Bone marrow (tissue), 2 donors: ENCODE results near the gene SMPDL3B.

Experiments
- DNase-seq, 2 donors: peaks; one replicate each; lab custom pipeline; 2025; lab: John Stamatoyannopoulos, UW

SMPDL3B gene

DNA sequence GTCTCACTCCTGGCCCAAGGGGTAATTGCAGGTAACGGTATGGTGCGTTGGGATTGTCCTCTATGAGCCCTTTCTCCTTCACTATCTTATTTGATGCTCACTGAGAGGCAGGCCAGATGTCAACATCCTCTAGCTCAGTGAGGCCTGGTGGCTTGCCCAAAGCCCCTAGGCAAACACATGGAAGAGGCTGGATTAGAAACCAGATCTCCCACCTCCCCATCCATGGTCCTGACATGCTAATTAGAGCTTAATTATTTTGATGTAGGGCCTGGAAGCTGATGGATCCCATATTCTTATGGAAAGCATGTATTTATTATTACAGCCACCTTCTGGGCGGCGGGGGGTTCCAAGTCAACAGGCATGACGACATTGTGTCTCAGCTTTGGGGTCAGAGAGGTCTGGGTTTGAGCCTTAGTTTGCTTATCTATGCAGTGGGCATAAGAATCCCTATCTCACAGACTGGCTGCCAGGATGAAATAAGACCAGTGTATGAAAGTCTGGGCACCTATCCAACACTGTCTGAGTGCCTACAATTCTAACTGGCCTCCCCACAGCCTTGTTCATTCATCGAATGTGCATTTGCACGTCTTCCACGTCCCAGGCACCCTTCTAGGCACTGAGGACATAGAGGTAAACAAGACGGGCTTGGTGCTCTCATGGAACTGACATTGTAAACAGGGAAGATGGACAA, 6.2 kb downstream of the SMPDL3B start:
- DNase-seq, result no peak

DNA sequence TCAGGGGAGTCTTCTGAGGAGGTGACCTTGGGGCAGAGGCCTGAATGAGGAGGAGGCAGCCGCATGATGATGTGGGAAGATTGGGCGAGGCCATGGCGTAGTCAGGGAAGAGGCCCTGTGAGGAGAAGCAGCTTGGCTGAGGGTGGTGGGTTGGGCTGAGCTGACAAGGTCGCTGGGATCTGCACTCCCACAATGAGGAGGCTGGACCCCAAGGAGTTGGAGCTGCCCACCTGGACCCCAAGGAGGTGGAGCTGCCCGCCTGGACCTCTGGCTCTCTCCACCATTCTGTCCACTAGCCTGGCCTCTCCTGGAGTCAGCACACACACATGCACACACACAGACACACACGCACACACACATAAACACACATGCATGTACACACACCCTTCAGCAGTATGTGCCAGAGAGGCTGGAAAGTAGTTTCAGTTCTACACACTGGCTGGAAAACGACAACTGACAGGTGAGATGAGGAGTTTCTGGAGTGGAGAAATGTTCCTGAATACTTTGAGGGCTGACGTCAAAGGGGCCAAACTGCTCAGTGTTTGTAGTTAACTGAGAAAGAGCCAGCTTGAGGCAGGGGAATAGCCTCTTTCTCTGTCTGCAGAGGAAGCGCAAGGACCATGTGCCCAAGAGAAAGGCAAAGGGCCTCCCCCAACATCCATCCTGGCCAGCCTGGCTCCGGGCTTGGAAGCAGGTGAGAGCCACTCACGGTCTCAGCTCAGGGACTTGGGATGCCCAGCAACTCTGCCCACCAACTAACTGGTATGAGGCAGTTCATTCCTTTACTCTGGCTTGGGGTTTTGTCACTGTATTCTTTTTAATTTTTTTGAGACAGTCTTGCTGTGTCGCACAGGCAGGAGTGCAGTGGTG, 7.1 kb downstream of the SMPDL3B start:
- no peak for DNase-seq

DNA sequence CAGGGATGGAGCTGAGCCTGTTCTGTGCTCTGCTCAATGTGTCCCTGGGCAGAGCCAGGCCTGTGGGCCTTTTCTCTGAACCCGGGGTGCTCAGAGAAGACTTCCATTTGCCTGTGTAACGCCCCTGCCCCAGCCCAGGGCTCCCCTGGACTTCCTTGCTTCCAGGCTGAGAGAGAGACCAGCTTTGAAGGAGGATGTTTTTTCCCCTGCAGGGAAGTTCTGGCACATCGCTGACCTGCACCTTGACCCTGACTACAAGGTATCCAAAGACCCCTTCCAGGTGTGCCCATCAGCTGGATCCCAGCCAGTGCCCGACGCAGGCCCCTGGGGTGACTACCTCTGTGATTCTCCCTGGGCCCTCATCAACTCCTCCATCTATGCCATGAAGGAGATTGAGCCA, 10.2 kb downstream of the SMPDL3B start:
- DNase-seq, result no peak

DNA sequence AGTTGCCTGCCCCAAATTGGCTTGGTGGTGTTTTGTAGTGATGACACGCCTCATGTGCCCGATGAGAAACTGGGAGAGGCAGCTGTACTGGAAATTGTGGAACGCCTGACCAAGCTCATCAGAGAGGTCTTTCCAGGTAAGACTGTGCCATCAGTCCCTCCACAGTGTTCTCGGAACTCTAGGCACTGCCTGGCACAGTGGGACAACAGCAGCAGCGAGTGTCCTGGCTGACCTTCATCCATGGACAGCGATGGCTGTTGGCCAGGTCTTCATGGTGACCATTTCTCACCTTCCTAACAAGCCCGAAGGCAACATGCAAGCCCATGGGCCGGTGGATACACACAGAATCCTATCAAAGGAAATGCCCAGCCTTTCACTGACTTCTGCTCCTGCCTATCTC, 14.2 kb downstream of the SMPDL3B start:
- DNase-seq, result no peak

DNA sequence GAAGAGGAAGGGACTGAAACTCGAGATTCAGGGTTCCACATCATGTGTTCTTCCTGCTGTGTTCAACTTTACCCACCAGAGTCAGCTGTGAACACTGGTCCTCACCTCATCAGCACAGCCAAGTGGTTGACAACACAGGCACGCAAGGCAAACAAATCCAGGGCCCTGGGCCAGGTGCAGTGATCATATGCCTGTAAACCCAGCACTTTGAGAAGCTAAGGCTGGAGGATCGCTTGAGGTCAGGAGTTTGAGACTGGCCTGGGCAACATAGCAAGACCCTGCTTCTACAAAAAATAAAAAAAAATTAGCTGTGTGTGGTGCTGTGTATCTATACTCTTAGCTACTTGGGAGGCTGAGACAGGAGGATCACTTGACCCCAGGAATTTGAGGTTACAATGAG, 16.6 kb downstream of the SMPDL3B start:
- DNase-seq, result no peak

DNA sequence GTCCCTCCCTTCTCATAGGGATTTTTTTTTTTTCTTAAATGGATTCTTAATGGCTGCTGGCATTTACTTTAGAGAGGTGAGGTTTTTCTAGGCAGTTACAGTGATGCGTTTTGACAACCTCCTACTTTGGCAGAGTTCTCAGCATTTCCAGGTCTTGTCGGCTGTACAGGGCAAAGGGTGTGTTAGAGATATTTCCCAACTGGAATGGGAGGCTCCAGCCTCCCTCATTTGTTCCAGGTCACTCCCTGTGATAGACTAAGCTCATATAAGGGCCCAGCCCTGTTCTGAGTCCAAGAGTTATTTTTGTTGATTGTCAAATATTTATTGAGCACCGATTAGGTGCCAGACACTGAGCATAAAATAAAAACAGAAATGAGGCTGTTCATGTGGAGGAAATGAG, 17.3 kb downstream of the SMPDL3B start:
- no peak for DNase-seq

GRCh38 chr1:27954186-27954585, 19.4 kb downstream of the SMPDL3B start:
- no peak for DNase-seq

- DNase-seq, result no peak
Observed at GRCh38 chr1:27955076-27955475, 20.3 kb downstream of the SMPDL3B start.

- no peak for DNase-seq
Observed at GRCh38 chr1:27956761-27957160, 22.0 kb downstream of the SMPDL3B start.

GRCh38 chr1:27957655-27958054, 22.9 kb downstream of the SMPDL3B start:
- no peak for DNase-seq

- no peak for DNase-seq
Observed at GRCh38 chr1:27958513-27958912, 23.7 kb downstream of the SMPDL3B start.

GRCh38 chr1:27959792-27960603, 25.2 kb downstream of the SMPDL3B start, which contains the start of gene XKR8:
XKR8 (plus strand) TSS chr1:27959973; CDS start chr1:27960070, 97 bp downstream.
- peak; percentile 49 to 64 for DNase-seq

DNA sequence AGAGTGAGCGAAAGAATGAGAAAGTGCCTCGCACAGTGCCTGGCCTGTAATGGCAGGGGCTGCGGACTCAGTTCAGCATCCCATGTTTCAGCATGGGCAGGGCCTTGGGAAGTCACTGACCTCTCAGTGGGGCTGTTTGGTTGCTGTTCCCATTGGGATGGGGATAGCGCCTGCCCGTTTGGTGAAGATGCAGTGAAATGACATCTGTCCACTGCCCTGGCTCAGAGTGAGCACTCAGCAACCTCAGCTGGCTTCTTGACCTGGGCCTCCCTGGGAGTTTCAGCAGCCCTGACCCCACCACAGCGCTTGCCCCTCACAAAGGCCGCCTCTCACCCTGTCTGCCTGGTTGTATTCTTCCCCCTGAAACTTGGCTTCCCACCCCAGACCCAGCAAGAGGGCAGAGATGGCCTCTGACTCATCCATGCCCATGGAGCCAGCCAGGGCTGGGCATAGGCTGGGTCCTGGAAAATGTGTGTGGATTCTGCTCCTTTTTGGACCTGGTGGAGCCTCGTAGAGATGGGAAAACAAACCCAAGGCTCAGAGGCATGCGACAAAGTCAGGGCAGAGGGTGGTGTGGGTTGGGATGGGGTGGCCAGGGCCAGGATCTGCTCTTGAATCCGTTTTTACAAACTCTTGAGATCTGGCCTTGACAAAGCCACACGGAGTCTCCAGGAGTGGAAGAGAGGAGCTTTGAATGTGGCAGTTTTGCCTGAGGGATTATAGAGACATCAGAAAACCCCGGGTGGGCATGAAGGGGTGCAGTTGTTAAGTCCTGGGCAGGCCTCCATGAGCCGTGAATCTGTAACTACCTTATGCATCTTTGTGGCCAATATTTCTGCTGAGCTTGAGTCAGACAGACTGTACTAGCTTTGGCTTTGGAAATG, 26.2 kb downstream of the SMPDL3B start:
- peak in 1 of 2 donors; percentile 7 for DNase-seq

GRCh38 chr1:27961646-27962221, 26.9 kb downstream of the SMPDL3B start:
- no peak for DNase-seq

DNA sequence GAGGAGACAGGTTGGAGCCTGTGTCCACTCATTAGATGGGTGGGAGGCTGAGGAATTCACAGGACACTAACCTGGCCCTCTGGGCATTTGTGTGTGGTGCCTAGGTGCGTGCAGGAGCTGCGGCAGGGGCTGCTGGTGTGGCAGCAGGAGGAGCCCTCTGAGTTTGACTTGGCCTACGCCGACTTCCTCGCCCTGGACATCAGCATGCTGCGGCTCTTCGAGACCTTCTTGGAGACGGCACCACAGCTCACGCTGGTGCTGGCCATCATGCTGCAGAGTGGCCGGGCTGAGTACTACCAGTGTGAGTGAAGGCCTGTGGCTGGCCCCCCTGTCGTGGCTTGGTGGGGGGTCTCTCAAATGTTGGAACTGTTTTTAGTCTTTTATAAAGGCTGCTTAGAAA, 28.6 kb downstream of the SMPDL3B start:
- no peak for DNase-seq

DNA sequence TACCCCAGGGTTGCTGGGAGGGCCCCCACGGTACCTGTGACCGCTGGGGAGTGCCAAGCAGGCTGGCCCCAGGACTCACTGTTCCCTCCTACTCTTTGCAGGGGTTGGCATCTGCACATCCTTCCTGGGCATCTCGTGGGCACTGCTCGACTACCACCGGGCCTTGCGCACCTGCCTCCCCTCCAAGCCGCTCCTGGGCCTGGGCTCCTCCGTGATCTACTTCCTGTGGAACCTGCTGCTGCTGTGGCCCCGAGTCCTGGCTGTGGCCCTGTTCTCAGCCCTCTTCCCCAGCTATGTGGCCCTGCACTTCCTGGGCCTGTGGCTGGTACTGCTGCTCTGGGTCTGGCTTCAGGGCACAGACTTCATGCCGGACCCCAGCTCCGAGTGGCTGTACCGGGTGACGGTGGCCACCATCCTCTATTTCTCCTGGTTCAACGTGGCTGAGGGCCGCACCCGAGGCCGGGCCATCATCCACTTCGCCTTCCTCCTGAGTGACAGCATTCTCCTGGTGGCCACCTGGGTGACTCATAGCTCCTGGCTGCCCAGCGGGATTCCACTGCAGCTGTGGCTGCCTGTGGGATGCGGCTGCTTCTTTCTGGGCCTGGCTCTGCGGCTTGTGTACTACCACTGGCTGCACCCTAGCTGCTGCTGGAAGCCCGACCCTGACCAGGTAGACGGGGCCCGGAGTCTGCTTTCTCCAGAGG, 31.8 kb downstream of the SMPDL3B start:
- DNase-seq, result no peak

DNA sequence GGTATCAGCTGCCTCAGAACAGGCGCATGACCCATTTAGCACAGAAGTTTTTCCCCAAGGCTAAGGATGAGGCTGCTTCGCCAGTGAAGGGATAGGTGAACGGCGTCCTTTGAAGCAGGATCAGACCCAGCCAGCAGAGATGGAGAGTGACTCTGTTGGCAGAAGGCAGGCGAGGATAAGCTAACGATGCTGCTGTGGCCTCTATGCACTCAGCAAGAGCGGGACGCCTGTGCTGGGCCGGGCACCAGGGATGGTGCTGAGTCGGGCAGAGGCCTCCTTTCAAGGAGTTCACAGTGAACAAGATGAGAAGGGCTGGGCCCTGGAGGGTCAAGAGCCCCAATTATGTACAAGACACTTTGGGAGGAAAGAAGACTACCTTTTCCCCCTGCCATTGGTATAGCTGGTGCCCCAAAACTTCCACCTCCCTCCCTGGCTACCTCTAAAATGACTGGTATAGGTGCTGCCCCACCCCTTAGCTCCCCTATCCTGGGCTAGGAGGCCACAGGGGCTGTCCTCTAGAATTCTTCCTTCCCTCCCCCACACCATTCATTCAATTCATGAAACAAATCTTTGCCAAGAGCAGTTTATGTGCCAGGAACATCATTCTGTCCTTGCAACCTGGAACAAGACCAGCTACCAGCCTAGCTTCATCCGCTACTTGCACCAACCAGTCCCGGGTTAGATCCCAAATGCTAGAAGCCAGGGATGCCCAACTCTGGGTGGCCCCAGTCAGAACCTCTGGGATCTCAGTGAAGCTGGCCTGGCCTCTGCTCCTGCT, 32.5 kb downstream of the SMPDL3B start:
- DNase-seq, result no peak

DNA sequence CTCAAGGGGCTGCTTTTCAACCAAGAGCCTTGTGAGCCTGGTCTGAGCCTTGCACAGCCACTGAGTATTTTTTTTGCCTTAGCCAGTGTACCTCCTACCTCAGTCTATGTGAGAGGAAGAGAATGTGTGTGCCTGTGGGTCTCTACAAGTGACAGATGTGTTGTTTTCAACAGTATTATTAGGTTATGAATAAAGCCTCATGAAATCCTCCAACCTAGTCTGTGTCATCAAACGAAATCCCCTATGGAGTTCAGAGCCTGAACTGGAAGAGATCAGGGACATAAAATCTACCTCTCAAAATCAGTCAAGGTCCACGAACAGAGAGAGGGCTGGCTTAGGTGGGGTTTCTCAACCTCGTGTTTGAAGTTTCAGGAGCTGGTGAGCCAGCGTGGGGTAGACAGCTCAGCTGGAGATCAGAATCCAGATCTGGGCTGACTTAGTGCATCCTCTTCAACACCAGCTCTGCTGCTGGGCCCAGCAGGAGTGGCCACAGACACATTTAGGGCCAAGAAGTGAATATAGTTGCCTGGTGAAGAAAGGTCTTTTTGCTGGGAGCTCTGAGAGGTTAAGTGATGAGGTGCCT, 33.2 kb downstream of the SMPDL3B start:
- DNase-seq, result no peak

DNA sequence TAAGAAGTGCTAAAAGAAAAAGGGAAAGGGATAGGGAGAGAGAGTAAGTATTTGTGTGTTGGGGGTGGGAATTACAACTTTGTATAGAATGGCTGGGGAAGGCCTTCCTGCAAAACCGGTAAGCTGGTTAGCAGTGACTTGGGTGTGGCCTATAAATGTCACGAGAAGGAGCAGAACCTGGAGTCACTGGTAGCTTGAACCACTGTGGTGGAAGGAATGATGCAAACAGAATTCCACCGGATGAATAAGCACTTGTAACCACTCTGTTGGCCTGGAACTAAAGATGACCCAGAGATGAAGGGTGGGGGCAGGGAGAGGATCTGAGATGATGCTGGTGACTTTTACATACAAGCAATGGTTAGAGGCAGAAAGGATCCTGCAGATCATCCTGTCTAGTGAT, 33.9 kb downstream of the SMPDL3B start:
- no peak for DNase-seq
